ENCODE measurements around the gene OPCML. TPM values are rescaled to one million over a fixed set of nuclear protein-coding genes. Genes with fewer than 3 reads are reported as not detected.

OPCML gene
- total and polyA plus RNA-seq, 2 of the 13 experiments (the other 11 are each of a cell fraction or from before 2014, with no cell fraction given): not detected

GRCh38 chr11:133123796-133124195 is 408.5 kb downstream of the OPCML start:
- intact Hi-C loops (cut with micrococcal nuclease; ENCODE audit: unreplicated experiment): no loop called here
- no peaks in the 10 kb centered on the region for H3K36me3 ChIP-seq (replicated peaks in 1 of 2; ENCODE audit: control insufficient read depth in 1 of 2, insufficient read depth in 2 of 2, low read length in 2 of 2)
- no peaks in the 10 kb centered on the region for H3K4me1 ChIP-seq (ENCODE audit: insufficient read depth, low read length)
- TF ChIP-seq SIX4 (CRISPR knock-in tag; IDR thresholded peaks at IDR 0.05) (no peak), ZMYM3 (CRISPR knock-in tag; IDR thresholded peaks at IDR 0.05) (no peak), HNF1B (CRISPR knock-in tag; IDR thresholded peaks at IDR 0.05) (no peak), GTF2F1 (IDR thresholded peaks at IDR 0.05; ENCODE audit: low read length) (no peak), GABPA (IDR thresholded peaks at IDR 0.05; ENCODE audit: low read depth, low read length) (no peak), GABPA (CRISPR knock-in tag; IDR thresholded peaks at IDR 0.05; ENCODE audit: low read depth) (no peak), ZNF792 (CRISPR knock-in tag; IDR thresholded peaks at IDR 0.05) (no peak), ASH2L (IDR thresholded peaks at IDR 0.05; ENCODE audit: insufficient read length, low read depth, low read length) (no peak), ZNF784 (CRISPR knock-in tag; IDR thresholded peaks at IDR 0.05; ENCODE audit: borderline replicate concordance) (no peak), NKX3-1 (CRISPR knock-in tag; IDR thresholded peaks at IDR 0.05) (no peak), PRMT3 (CRISPR knock-in tag; IDR thresholded peaks at IDR 0.05; ENCODE audit: borderline replicate concordance, low read depth) (no peak), HNRNPUL1 (IDR thresholded peaks at IDR 0.05; ENCODE audit: low read depth, low read length) (no peak), ZFP1 (CRISPR knock-in tag; IDR thresholded peaks at IDR 0.05) (no peak), SAFB2 (CRISPR knock-in tag; IDR thresholded peaks at IDR 0.05; ENCODE audit: borderline replicate concordance, low read depth) (no peak), ZNF790 (CRISPR knock-in tag; IDR thresholded peaks at IDR 0.05; ENCODE audit: borderline replicate concordance) (no peak), CENPBD1 (CRISPR knock-in tag; IDR thresholded peaks at IDR 0.05; ENCODE audit: borderline replicate concordance, low read depth) (no peak), TFE3 (CRISPR knock-in tag; IDR thresholded peaks at IDR 0.05) (no peak)
- no peak overlapping the region for H3K4me2 ChIP-seq (ENCODE audit: low read depth, low read length)
- ATAC-seq: no peak
- POLR2A ChIA-PET: no interaction called here
- H3K9me3 ChIP-seq (ENCODE audit: low read length): no peaks in the 10 kb centered on the region
- FAIRE-seq: no peak
- 0% methylated on average over 4 of the region's 4 CpGs for WGBS (ENCODE audit: low lambda C conversion rate)
- H4K20me1 ChIP-seq (ENCODE audit: insufficient read depth, low read length): no peaks in the 10 kb centered on the region
- peaks cover 0 to 6% of the 10 kb centered on the region in 2 experiments; a peak in 1 of 5 replicates for H3K27me3 ChIP-seq (ENCODE audit: control insufficient read depth in 1 of 2, insufficient read depth in 2 of 2, low read length in 2 of 2)
- CTCF ChIA-PET (ENCODE audit: low intra/inter-chr PET ratio, low total read pairs): no interaction called here
- no peak overlapping the region for H3K9ac ChIP-seq (ENCODE audit: insufficient read depth, low read depth, low read length)
- in situ Hi-C loops (cut with HindIII; ENCODE audit: extremely low pct_ligation_motif_present, low pct_unique_long_range_greater_than_20kb): no loop called here
- no peak overlapping the region for H3K27ac ChIP-seq (ENCODE audit: extremely low read length, insufficient read depth, low read length)
- DNase-seq (ENCODE audit: low spot score): no peak
- H3K4me3 ChIP-seq (replicated peaks in 1 of 3; ENCODE audit: insufficient read depth in 1 of 3, low read depth in 2 of 3, low read length in 3 of 3): no peak overlapping the region
- no TSS peak for BruUV-seq (replicated peaks)
- no peak overlapping the region for H2AFZ ChIP-seq (ENCODE audit: low read length)
- H3K79me2 ChIP-seq (ENCODE audit: insufficient read depth, low read length): no peaks in the 10 kb centered on the region

Measured in HepG2 (cell line).